Measurements from ENCODE around the gene NKRF. TPM values are rescaled to one million over a fixed set of nuclear protein-coding genes. Genes with fewer than 3 reads are reported as not detected.

Gene NKRF
- total and polyA plus RNA-seq, 8 donors: 2.5 to 4.7 (median 3.3) TPM

DNA sequence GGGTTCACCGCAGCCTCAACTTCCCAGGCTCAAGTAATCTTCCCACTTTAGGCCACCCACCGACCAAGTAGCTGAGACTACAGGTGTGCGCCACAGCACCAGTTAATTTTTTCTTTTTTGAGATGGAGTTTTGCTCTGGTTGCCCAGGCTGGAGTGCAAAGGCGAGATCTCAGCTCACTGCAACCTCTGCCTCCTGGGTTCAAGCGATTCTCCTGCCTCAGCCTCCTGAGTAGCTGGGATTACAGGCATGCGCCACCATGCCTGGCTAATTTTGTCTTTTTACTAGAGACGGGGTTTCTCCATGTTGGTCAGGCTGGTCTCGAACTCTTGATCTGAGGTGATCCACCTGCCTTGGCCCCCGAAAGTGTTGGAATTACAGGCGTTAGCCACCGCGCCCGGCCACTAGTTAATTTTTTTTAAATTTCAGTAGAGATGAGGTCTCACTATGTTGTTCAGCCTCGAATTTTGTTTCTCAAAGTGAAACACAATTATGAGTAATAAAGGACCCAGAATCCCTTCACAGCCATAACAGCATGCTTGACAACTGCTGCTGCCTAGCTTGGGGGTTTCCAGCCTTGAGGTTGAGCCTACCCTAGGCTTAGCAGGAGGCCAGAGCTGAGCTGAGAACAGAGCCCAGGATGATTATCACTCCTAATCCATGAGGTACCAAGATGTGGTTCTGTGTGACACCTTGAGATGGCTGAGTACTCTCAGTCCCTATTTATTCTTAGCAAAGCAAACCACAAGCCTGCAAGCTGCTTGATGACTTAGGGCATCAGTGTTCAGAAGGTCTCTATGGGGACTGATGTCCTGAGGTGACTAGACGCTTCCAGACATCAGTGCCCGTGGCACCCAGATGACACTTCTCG is 41.6 kb upstream of the NKRF start:
- H3K9me3 ChIP-seq: no peaks in the 10 kb centered on the region
- ATAC-seq (no peak), FAIRE-seq (no peak), DNase-seq (no peak)
- H3K4me3 ChIP-seq: no peak overlapping the region
- TF ChIP-seq, protein P1, sequence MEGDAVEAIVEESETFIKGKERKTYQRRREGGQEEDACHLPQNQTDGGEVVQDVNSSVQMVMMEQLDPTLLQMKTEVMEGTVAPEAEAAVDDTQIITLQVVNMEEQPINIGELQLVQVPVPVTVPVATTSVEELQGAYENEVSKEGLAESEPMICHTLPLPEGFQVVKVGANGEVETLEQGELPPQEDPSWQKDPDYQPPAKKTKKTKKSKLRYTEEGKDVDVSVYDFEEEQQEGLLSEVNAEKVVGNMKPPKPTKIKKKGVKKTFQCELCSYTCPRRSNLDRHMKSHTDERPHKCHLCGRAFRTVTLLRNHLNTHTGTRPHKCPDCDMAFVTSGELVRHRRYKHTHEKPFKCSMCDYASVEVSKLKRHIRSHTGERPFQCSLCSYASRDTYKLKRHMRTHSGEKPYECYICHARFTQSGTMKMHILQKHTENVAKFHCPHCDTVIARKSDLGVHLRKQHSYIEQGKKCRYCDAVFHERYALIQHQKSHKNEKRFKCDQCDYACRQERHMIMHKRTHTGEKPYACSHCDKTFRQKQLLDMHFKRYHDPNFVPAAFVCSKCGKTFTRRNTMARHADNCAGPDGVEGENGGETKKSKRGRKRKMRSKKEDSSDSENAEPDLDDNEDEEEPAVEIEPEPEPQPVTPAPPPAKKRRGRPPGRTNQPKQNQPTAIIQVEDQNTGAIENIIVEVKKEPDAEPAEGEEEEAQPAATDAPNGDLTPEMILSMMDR (IDR thresholded peaks at IDR 0.05): no peak
- H3K27ac ChIP-seq: no peak overlapping the region
- H3K4me1 ChIP-seq: no peaks in the 10 kb centered on the region
- H3K36me3 ChIP-seq: no peaks in the 10 kb centered on the region
- no peaks in the 10 kb centered on the region for H3K27me3 ChIP-seq
- intact Hi-C loops (cut with DNase I): no loop called here
- 82 to 87% methylated on average over 17 of the region's 17 CpGs for WGBS, 2 donors

DNA sequence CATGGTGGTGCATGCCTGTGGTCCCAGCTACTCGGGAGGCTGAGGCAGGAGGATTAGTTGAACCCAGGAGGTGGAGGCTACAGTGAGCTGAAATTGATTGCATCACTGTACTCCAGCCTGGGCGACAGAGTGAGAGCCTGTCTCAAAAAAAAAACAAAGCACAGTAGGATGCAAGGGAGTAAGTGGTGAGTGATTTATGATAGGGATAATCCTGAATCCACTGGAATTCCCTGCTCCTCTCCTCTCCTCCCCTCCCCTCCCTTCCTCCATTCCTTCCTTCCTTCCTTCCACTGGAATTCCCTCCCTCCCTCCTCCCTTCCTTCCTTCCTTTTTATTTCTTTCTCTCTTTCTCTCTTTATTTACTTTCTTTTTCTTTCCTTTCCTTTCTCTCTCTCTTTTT is 40.9 kb upstream of the NKRF start:
- TF ChIP-seq, protein P1 (IDR thresholded peaks at IDR 0.05): no peak
- DNase-seq (no peak), ATAC-seq (no peak), FAIRE-seq (no peak)
- WGBS, 2 donors: 64 to 85% methylated on average over 2 of the region's 2 CpGs
- H3K27me3 ChIP-seq: no peaks in the 10 kb centered on the region
- no peak overlapping the region for H3K4me3 ChIP-seq
- H3K27ac ChIP-seq: no peak overlapping the region
- H3K36me3 ChIP-seq: no peaks in the 10 kb centered on the region
- intact Hi-C loops (cut with DNase I): no loop called here
- H3K4me1 ChIP-seq: no peaks in the 10 kb centered on the region
- no peaks in the 10 kb centered on the region for H3K9me3 ChIP-seq

DNA sequence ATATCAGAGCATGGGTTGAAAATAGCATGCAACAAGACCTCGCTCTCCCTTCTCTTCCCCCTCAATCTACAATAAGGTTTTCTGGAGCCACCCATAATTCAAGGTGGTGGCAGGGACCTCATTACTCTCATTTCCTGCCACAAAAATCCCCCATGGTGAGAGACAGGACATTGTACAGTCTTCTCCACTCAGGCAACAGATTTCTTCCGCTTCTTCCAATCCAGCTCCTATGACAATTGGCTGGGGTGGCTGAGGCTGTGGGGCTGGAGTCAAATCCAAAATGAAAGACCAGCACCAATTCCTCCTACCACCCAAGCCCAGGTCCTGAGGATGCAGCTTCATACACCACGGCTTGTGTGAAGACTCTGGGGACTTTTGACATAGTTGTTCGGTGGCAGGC is 40.3 kb upstream of the NKRF start:
- Histone ChIP-seq H3K36me3 (no peaks in the 10 kb centered on the region), H3K27ac (no peak overlapping the region), H3K4me3 (no peak overlapping the region), H3K4me1 (no peaks in the 10 kb centered on the region), H3K27me3 (no peaks in the 10 kb centered on the region), H3K9me3 (no peaks in the 10 kb centered on the region)
- ATAC-seq (no peak), DNase-seq (no peak), FAIRE-seq (no peak)
- TF ChIP-seq, protein P1 (IDR thresholded peaks at IDR 0.05): no peak
- 79 to 91% methylated on average over 4 of the region's 4 CpGs for WGBS, 2 donors
- intact Hi-C loops (cut with DNase I): no loop called here

DNA sequence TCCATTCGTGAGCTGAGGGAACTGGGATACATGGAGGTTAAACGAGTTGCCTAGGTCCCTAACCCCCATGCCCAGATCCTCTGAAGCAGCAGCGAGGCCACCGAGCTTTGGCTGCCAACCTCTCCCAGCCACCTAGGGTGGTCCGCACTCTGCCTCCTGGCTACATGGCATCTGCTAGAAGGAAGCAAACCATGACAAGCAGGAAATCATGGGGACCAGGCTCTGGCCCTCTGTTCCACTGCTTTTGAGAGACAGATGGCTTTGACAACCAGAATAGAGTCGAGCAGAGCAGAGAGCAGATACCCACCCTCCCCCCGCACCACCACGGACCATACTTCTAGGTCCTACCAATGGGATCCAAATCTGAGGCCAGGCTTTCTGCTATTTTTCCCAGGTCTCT is 37.5 kb upstream of the NKRF start:
- ATAC-seq (no peak), FAIRE-seq (no peak), DNase-seq (no peak)
- Histone ChIP-seq H3K36me3 (no peaks in the 10 kb centered on the region), H3K27ac (no peak overlapping the region), H3K4me1 (no peaks in the 10 kb centered on the region), H3K9me3 (no peaks in the 10 kb centered on the region), H3K27me3 (no peaks in the 10 kb centered on the region), H3K4me3 (no peak overlapping the region)
- intact Hi-C loops (cut with DNase I): no loop called here
- 64 to 76% methylated on average over 8 of the region's 8 CpGs for WGBS, 2 donors
- TF ChIP-seq, protein P1 (IDR thresholded peaks at IDR 0.05): no peak

DNA sequence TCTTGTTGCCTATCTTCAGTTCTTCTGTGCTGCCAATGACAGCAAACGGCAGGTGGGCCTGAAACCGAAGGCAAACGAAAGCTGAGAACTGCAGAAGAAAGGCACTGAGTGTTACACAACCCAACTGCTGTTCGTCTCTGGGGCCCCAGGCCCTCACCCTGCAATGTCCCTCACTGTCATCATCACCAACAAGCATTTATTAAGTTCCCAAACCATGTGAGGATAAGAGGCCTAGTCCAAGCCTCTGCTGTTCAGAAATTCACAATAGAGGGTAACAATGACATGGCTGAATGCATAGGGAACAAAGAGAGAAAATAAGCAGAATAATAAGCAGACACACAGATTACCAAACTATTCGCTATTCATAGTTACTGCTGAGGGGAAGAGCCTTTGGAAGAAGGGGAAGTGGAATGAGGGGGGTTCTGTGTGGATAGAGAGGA is 34.5 kb upstream of the NKRF start:
- FAIRE-seq (no peak), DNase-seq (no peak), ATAC-seq (no peak)
- H3K4me3 ChIP-seq: no peak overlapping the region
- no peaks in the 10 kb centered on the region for H3K27me3 ChIP-seq
- TF ChIP-seq, protein P1 (IDR thresholded peaks at IDR 0.05): no peak
- no peaks in the 10 kb centered on the region for H3K9me3 ChIP-seq
- 65 to 80% methylated on average over 5 of the region's 5 CpGs for WGBS, 2 donors
- intact Hi-C loops (cut with DNase I): no loop called here
- H3K36me3 ChIP-seq: no peaks in the 10 kb centered on the region
- H3K27ac ChIP-seq: no peak overlapping the region
- H3K4me1 ChIP-seq: no peaks in the 10 kb centered on the region

Data from pancreas (tissue), 10 donors.